A549 (cell line): ENCODE data around the gene NPBWR2. TPM values are rescaled to one million over a fixed set of nuclear protein-coding genes. Genes with fewer than 3 reads are reported as not detected.

Source experiments
- ATAC-seq, 2 experiments: fragments of 200-7000 bp in 1 of 2; fragments of >200 bp in 1 of 2; cut with Nextera tagmentation in 1 of 2; cut with Tn5 transposase in 1 of 2; 3 replicates each; pipeline versions ENCODE4 v1.8.0 to v1.9.1; 2018 to 2020; ENCODE audit warnings: mild to moderate bottlenecking in 1 of 2, moderate library complexity in 1 of 2
- CTCF ChIA-PET: fragments of 300-600 bp; sonication (Branson Sonifier 250); formaldehyde crosslinking; extraction: SDS; loops from one replicate; lab custom pipeline; 2021; ENCODE audit warnings: antibody characterized with exemption, inconsistent platforms; lab: Yijun Ruan, JAX
- POLR2A ChIA-PET: fragments of 350-600 bp; formaldehyde crosslinking; extraction: SDS; loops from one replicate; lab custom pipeline; 2021; ENCODE audit warnings: antibody characterized with exemption, inconsistent platforms; lab: Yijun Ruan, JAX
- DNase-seq, 2 experiments: peaks; one replicate each; pipeline versions ENCODE4 v3.0.0 to v3.0.0-alpha.2; 2011 to 2016; ENCODE audit warnings: low read depth in 1 of 2, low spot score in 1 of 2
- FAIRE-seq: peaks from 2 replicates; lab custom pipeline; 2011; peaks lifted over from hg19 to GRCh38; lab: Jason Lieb, UNC
- H3K27ac ChIP-seq, 2 experiments: fragments of >200 bp; sonication (Bioruptor Twin); formaldehyde crosslinking; 3 replicates each; pipeline ENCODE4 v1.5.1; 2016 to 2017
- H3K4me1 ChIP-seq: fragments of >200 bp; sonication (Bioruptor Twin); formaldehyde crosslinking; 3 replicates; pipeline ENCODE4 v1.6.1; 2016
- H3K4me2 ChIP-seq: fragments of >200 bp; sonication (Bioruptor Twin); formaldehyde crosslinking; 3 replicates; pipeline ENCODE4 v1.6.1; 2016
- H3K4me3 ChIP-seq: fragments of >200 bp; sonication (Bioruptor Twin); formaldehyde crosslinking; 3 replicates; pipeline ENCODE4 v1.5.1; 2016
- H3K9me3 ChIP-seq: fragments of >200 bp; sonication (Bioruptor Twin); formaldehyde crosslinking; 3 replicates; pipeline ENCODE4 v1.6.1; 2016
- CTCF ChIP-seq: fragments of >200 bp; sonication (Bioruptor Twin); formaldehyde crosslinking; IDR thresholded peaks from 3 replicates; pipeline ENCODE4 v1.5.1; 2016
- FOSL2 ChIP-seq, 2 experiments: fragments of 450-650 bp in 1 of 2; fragments of >200 bp in 1 of 2; sonication (Bioruptor Twin) in 1 of 2; formaldehyde crosslinking; IDR thresholded peaks; 2 replicates each; pipeline versions ENCODE4 v1.5.0 to v1.6.1; 2016 to 2020; ENCODE audit warnings: mild to moderate bottlenecking in 1 of 2, moderate library complexity in 1 of 2
- KDM1A ChIP-seq: fragments of 200-600 bp; sonication (generic); IDR thresholded peaks from 2 replicates; pipeline ENCODE4 v1.6.1; 2016; ENCODE audit warnings: low read depth, mild to moderate bottlenecking
- MYC ChIP-seq: IDR thresholded peaks from 2 replicates; pipeline ENCODE4 v1.6.1; 2012; ENCODE audit warnings: mild to moderate bottlenecking, inconsistent platforms, low read length, improper control_type of control experiment, borderline replicate concordance
- RAD21 ChIP-seq, 2 experiments: fragments of >200 bp in 1 of 2; sonication (Bioruptor Twin) in 1 of 2; formaldehyde crosslinking in 1 of 2; IDR thresholded peaks in 1 of 2; conservative IDR thresholded peaks in 1 of 2; 2 replicates in 1 of 2; 3 replicates in 1 of 2; pipeline ENCODE4 v1.6.1; 2012 to 2018; ENCODE audit warnings: inconsistent platforms in 1 of 2
- TFCP2L1 ChIP-seq: fragments of 250-450 bp; sonication (Bioruptor Pico); IDR thresholded peaks from 2 replicates; pipeline ENCODE4 v1.5.0; 2021; ENCODE audit warnings: mild to moderate bottlenecking
- ZSCAN20 ChIP-seq: fragments of 250-450 bp; sonication (Bioruptor Pico); IDR thresholded peaks from 2 replicates; pipeline ENCODE4 v1.8.0; 2022; ENCODE audit warnings: mild to moderate bottlenecking, moderate library complexity
- WGBS: methylation state at CpG from one replicate; pipeline ENCODE4 v1.1.6; 2017; ENCODE audit errors: missing lambda C conversion rate; 5-methylcytosine and 5-hydroxymethylcytosine counted together
- polyA plus RNA-seq, 4 experiments: library from polyadenylated mRNA; depleted of rRNA in 3 of 4; stranded (reverse); fragments of >200 nt; fragmentation: RNase III in 1 of 4; extraction: RNeasy Plus Mini Kit Qiagen cat#74134 plus additional on column Dnase treatment in 1 of 4; gene quantifications; 2 replicates in 3 of 4; 3 replicates in 1 of 4; pipeline ENCODE4 v1.2.3, GENCODE V29; 2011 to 2017
- small RNA-seq, 6 experiments: library from RNA; depleted of rRNA; stranded (forward); fragments of <200 nt; gene quantifications; one replicate each; pipeline ENCODE3, GENCODE V24; 2012

Gene NPBWR2
- polyA plus RNA-seq, 2 of the 4 experiments (the other 2 are of a cell fraction): not detected

- ChIA-PET POLR2A (no interaction called here), CTCF (interaction anchor here (0.8 to 7.2 kb wide), 8 partner anchors 12 to 80 kb away, joined by 3 to 143 read pairs (median 8); partner anchors contain the start of gene C20orf204)
- Histone ChIP-seq H3K4me1 (peaks cover 47% of the 10 kb centered on the region), H3K27ac (peak overlapping the region; percentile 31 to 75; a peak in 3 of 6 replicates), H3K4me2 (peak overlapping the region; percentile 42; the same call in 2 of the 3 replicates), H3K9me3 (no peaks in the 10 kb centered on the region), H3K4me3 (no peak overlapping the region)
- peak in 1 of 2 experiments; percentile 44 for DNase-seq
- WGBS: 46% methylated on average over 9 of the region's 22 CpGs
- no peak for FAIRE-seq
- TF ChIP-seq MYC: no peak
- no peak for TF ChIP-seq FOSL2 (IDR thresholded peaks at IDR 0.05)
- TF ChIP-seq FOSL2 (CRISPR knock-in tag; IDR thresholded peaks at IDR 0.05): no peak
- no peak for TF ChIP-seq ZSCAN20 (CRISPR knock-in tag)
- peak; percentile 86; the same call in 1 of the 2 replicates for TF ChIP-seq KDM1A
- peak in 1 of 2 experiments; percentile 5; a peak in 2 of 6 replicates for ATAC-seq
These were observed 51.3 kb downstream of the NPBWR2 start for GRCh38 chr20:64055893-64056638.

- TF ChIP-seq TFCP2L1 (CRISPR knock-in tag) (no peak), KDM1A (0 out of 2 replicates have a peak, but pooled peaks have one; percentile 25)
- peak overlapping the region; percentile 31 to 75; a peak in 3 of 6 replicates for H3K27ac ChIP-seq
- peak overlapping the region; percentile 42; the same call in 2 of the 3 replicates for H3K4me2 ChIP-seq
- FAIRE-seq: no peak
- no peak for ATAC-seq
- 76% methylated on average over 5 of the region's 9 CpGs for WGBS
- ChIA-PET POLR2A (no interaction called here), CTCF (interaction anchor here (0.8 to 6.1 kb wide), 4 partner anchors 11 to 28 kb away, joined by 3 to 85 read pairs (median 6); no protein-coding TSS in a partner anchor)
- no peak for DNase-seq
- H3K9me3 ChIP-seq: no peaks in the 10 kb centered on the region
- no peak overlapping the region for H3K4me3 ChIP-seq
- H3K4me1 ChIP-seq: peaks cover 47% of the 10 kb centered on the region
These were observed 51.9 kb downstream of the NPBWR2 start for GRCh38 chr20:64055396-64055892.

- POLR2A ChIA-PET: interaction anchor here (1.0 to 6.5 kb wide), 4 partner anchors 8 to 73 kb away, joined by 3 to 29 read pairs (median 4); partner anchors contain the start of gene TCEA2
- H3K4me2 ChIP-seq: no peak overlapping the region
- ATAC-seq: peak; percentile 30 to 57; a peak in 5 of 6 replicates
These were observed 53.3 kb downstream of the NPBWR2 start for GRCh38 chr20:64053841-64054661.

More at GRCh38 chr20:64053841-64054661, 53.3 kb downstream of the NPBWR2 start:
- FAIRE-seq: no peak
- DNase-seq: peak; percentile 52 to 68
- Histone ChIP-seq H3K4me1 (peaks cover 55% of the 10 kb centered on the region), H3K4me3 (no peak overlapping the region), H3K9me3 (no peaks in the 10 kb centered on the region), H3K27ac (peak overlapping the region in 1 of 2 experiments; percentile 55; a peak in 3 of 6 replicates)
- no peak for TF ChIP-seq FOSL2 (IDR thresholded peaks at IDR 0.05)
- TF ChIP-seq FOSL2 (CRISPR knock-in tag; IDR thresholded peaks at IDR 0.05): no peak
- peak; percentile 19; the same call in 2 of the 3 replicates for TF ChIP-seq CTCF
- peak in 1 of 2 experiments; percentile 51; a peak in 2 of 5 replicates for TF ChIP-seq RAD21 (conservative IDR thresholded peaks at IDR 0.05 in 1 of 2, IDR thresholded peaks at IDR 0.05 in 1 of 2)
- WGBS: 62% methylated on average over 12 of the region's 17 CpGs
- CTCF ChIA-PET: interaction anchor here (0.7 to 6.1 kb wide), 16 partner anchors 8 to 80 kb away, joined by 3 to 85 read pairs (median 5); partner anchors contain the start of genes C20orf204, RGS19 and TCEA2

Small RNA genes lying within 50 kb of the gene (small RNA-seq; reads per million reads assigned to genes)
- gene AL355803.1 (0 reads per million in 6 experiments), gene MIR6813 (0 to 2.1 (median 1.9) reads per million in 6 experiments)

Other genes starting within 250 kb of the NPBWR2 start
- not detected in 2 replicates for gene ABHD16B, start 246.1 kb downstream of the NPBWR2 start, polyA plus RNA-seq (2011; rRNA removed)
- gene ABHD16B, start 246.1 kb downstream of the NPBWR2 start, polyA plus RNA-seq (2017; fragmentation: RNase III; extraction: RNeasy Plus Mini Kit Qiagen cat#74134 plus additional on column Dnase treatment): not detected in 3 replicates
- gene TPD52L2, start 242.3 kb downstream of the NPBWR2 start, polyA plus RNA-seq (2011; rRNA removed): 86.3 and 93.9 TPM in 2 replicates
- gene TPD52L2, start 242.3 kb downstream of the NPBWR2 start, polyA plus RNA-seq (2017; fragmentation: RNase III; extraction: RNeasy Plus Mini Kit Qiagen cat#74134 plus additional on column Dnase treatment): 94.1 to 102 TPM (median 99.0 TPM) in 3 replicates
- gene DNAJC5, start 212.4 kb downstream of the NPBWR2 start, polyA plus RNA-seq (2011; rRNA removed): 20.3 and 20.4 TPM in 2 replicates
- gene DNAJC5, start 212.4 kb downstream of the NPBWR2 start, polyA plus RNA-seq (2017; fragmentation: RNase III; extraction: RNeasy Plus Mini Kit Qiagen cat#74134 plus additional on column Dnase treatment): 21.7 to 23.2 TPM (median 23.2 TPM) in 3 replicates
- gene UCKL1, start 151.1 kb downstream of the NPBWR2 start, polyA plus RNA-seq (2011; rRNA removed): 19.1 and 21.6 TPM in 2 replicates
- 30.4 to 32.5 TPM (median 31.8 TPM) in 3 replicates for gene UCKL1, start 151.1 kb downstream of the NPBWR2 start, polyA plus RNA-seq (2017; fragmentation: RNase III; extraction: RNeasy Plus Mini Kit Qiagen cat#74134 plus additional on column Dnase treatment)
- 2.1 and 3.2 TPM in 2 replicates for gene ZNF512B, start 137.6 kb downstream of the NPBWR2 start, polyA plus RNA-seq (2011; rRNA removed)
- 14.4 to 17.6 TPM (median 16.8 TPM) in 3 replicates for gene ZNF512B, start 137.6 kb downstream of the NPBWR2 start, polyA plus RNA-seq (2017; fragmentation: RNase III; extraction: RNeasy Plus Mini Kit Qiagen cat#74134 plus additional on column Dnase treatment)
- not detected in 2 replicates for gene SAMD10, start 127.9 kb downstream of the NPBWR2 start, polyA plus RNA-seq (2011; rRNA removed)
- not detected in 3 replicates for gene SAMD10, start 127.9 kb downstream of the NPBWR2 start, polyA plus RNA-seq (2017; fragmentation: RNase III; extraction: RNeasy Plus Mini Kit Qiagen cat#74134 plus additional on column Dnase treatment)
- 42.8 and 47.5 TPM in 2 replicates for gene PRPF6, start 126.4 kb downstream of the NPBWR2 start, polyA plus RNA-seq (2011; rRNA removed)
- gene PRPF6, start 126.4 kb downstream of the NPBWR2 start, polyA plus RNA-seq (2017; fragmentation: RNase III; extraction: RNeasy Plus Mini Kit Qiagen cat#74134 plus additional on column Dnase treatment): 47.2 to 48.9 TPM (median 48.7 TPM) in 3 replicates
- gene C20orf204, start 71.4 kb downstream of the NPBWR2 start, polyA plus RNA-seq (2011; rRNA removed): 0.13 and 0.21 TPM in 2 replicates
- gene C20orf204, start 71.4 kb downstream of the NPBWR2 start, polyA plus RNA-seq (2017; fragmentation: RNase III; extraction: RNeasy Plus Mini Kit Qiagen cat#74134 plus additional on column Dnase treatment): 0.49 to 0.69 TPM (median 0.59 TPM) in 3 replicates
- 0.13 and 0.19 TPM in 2 replicates for gene SOX18, start 57.9 kb downstream of the NPBWR2 start, polyA plus RNA-seq (2011; rRNA removed)
- gene SOX18, start 57.9 kb downstream of the NPBWR2 start, polyA plus RNA-seq (2017; fragmentation: RNase III; extraction: RNeasy Plus Mini Kit Qiagen cat#74134 plus additional on column Dnase treatment): 0.92 to 1.4 TPM (median 1.3 TPM) in 3 replicates
- gene TCEA2, start 44.4 kb downstream of the NPBWR2 start, polyA plus RNA-seq (2011; rRNA removed): 11.2 and 13.3 TPM in 2 replicates
- gene TCEA2, start 44.4 kb downstream of the NPBWR2 start, polyA plus RNA-seq (2017; fragmentation: RNase III; extraction: RNeasy Plus Mini Kit Qiagen cat#74134 plus additional on column Dnase treatment): 23.3 to 34.7 TPM (median 29.8 TPM) in 3 replicates
- gene RGS19, start 28.0 kb downstream of the NPBWR2 start, polyA plus RNA-seq (2011; rRNA removed): 12.3 and 13.8 TPM in 2 replicates
- gene RGS19, start 28.0 kb downstream of the NPBWR2 start, polyA plus RNA-seq (2017; fragmentation: RNase III; extraction: RNeasy Plus Mini Kit Qiagen cat#74134 plus additional on column Dnase treatment): 16.1 to 18.8 TPM (median 16.5 TPM) in 3 replicates
- gene OPRL1, start 27.5 kb downstream of the NPBWR2 start, polyA plus RNA-seq (2011; rRNA removed): 0.54 and 0.98 TPM in 2 replicates
- 0.83 to 1.5 TPM (median 1.2 TPM) in 3 replicates for gene OPRL1, start 27.5 kb downstream of the NPBWR2 start, polyA plus RNA-seq (2017; fragmentation: RNase III; extraction: RNeasy Plus Mini Kit Qiagen cat#74134 plus additional on column Dnase treatment)
- gene LKAAEAR1, start 23.2 kb downstream of the NPBWR2 start, polyA plus RNA-seq (2011; rRNA removed): 0.14 TPM in 1 of 2 replicates, not detected in the other
- 0.49 to 0.60 TPM (median 0.56 TPM) in 3 replicates for gene LKAAEAR1, start 23.2 kb downstream of the NPBWR2 start, polyA plus RNA-seq (2017; fragmentation: RNase III; extraction: RNeasy Plus Mini Kit Qiagen cat#74134 plus additional on column Dnase treatment)
- 0.22 and 0.29 TPM in 2 replicates for gene MYT1, start 56.9 kb upstream of the NPBWR2 start, polyA plus RNA-seq (2011; rRNA removed)
- gene MYT1, start 56.9 kb upstream of the NPBWR2 start, polyA plus RNA-seq (2017; fragmentation: RNase III; extraction: RNeasy Plus Mini Kit Qiagen cat#74134 plus additional on column Dnase treatment): 0.21 to 0.26 TPM (median 0.26 TPM) in 3 replicates
- gene PCMTD2, start 148.2 kb upstream of the NPBWR2 start, polyA plus RNA-seq (2011; rRNA removed): 36.1 and 41.8 TPM in 2 replicates
- gene PCMTD2, start 148.2 kb upstream of the NPBWR2 start, polyA plus RNA-seq (2017; fragmentation: RNase III; extraction: RNeasy Plus Mini Kit Qiagen cat#74134 plus additional on column Dnase treatment): 16.5 to 21.5 TPM (median 19.9 TPM) in 3 replicates